HL-60/S4 treated with retinoic acid at 250 ng/mL for 4 days and 3 days (cell line): Measurements from ENCODE around the gene PARVB.

Source experiments
- in situ Hi-C: fragments of 300-500 bp; cut with MboI; formaldehyde crosslinking; loops from 2 replicates; pipeline ENCODE4 v1.7.0; 2022; ENCODE audit warnings: low sequenced_read_pairs

PARVB gene

GRCh38 chr22:44192816-44193534, 168.9 kb downstream of the PARVB start:
- in situ Hi-C loops = no loop called here

GRCh38 chr22:44193535-44193891, 169.4 kb downstream of the PARVB start:
- in situ Hi-C loops = no loop called here

- in situ Hi-C loops = no loop called here
Measured at GRCh38 chr22:44194569-44194968, 170.5 kb downstream of the PARVB start.

GRCh38 chr22:44195189-44195871, 171.2 kb downstream of the PARVB start:
- in situ Hi-C loops = no loop called here

GRCh38 chr22:44196241-44196640, 172.1 kb downstream of the PARVB start:
- in situ Hi-C loops = no loop called here

- in situ Hi-C loops = no loop called here
Measured at GRCh38 chr22:44196731-44197131, 172.6 kb downstream of the PARVB start.

- in situ Hi-C loops = no loop called here
Measured at GRCh38 chr22:44197271-44197670, 173.2 kb downstream of the PARVB start.

GRCh38 chr22:44199164-44199563, 175.1 kb downstream of the PARVB start:
- in situ Hi-C loops = no loop called here

- in situ Hi-C loops = no loop called here
Measured at GRCh38 chr22:44199866-44200265, 175.8 kb downstream of the PARVB start.

- in situ Hi-C loops = no loop called here
Measured at GRCh38 chr22:44200451-44200850, 176.3 kb downstream of the PARVB start.

GRCh38 chr22:44200855-44201550, 176.9 kb downstream of the PARVB start:
- in situ Hi-C loops = no loop called here

GRCh38 chr22:44201665-44202064, 177.6 kb downstream of the PARVB start:
- in situ Hi-C loops = no loop called here

GRCh38 chr22:44202261-44202789, 178.2 kb downstream of the PARVB start:
- in situ Hi-C loops = no loop called here

- in situ Hi-C loops = no loop called here
Measured at GRCh38 chr22:44203203-44203602, 179.1 kb downstream of the PARVB start.

GRCh38 chr22:44204739-44205515, 180.8 kb downstream of the PARVB start:
- in situ Hi-C loops = no loop called here

GRCh38 chr22:44205516-44206329, 181.6 kb downstream of the PARVB start:
- in situ Hi-C loops = no loop called here

GRCh38 chr22:44206330-44206645, 182.2 kb downstream of the PARVB start:
- in situ Hi-C loops = no loop called here

GRCh38 chr22:44206696-44207095, 182.6 kb downstream of the PARVB start:
- in situ Hi-C loops = no loop called here

GRCh38 chr22:44207173-44207980, 183.3 kb downstream of the PARVB start:
- in situ Hi-C loops = no loop called here

- in situ Hi-C loops = no loop called here
Measured at GRCh38 chr22:44207981-44208317, 183.8 kb downstream of the PARVB start.
